Erythroblast (primary cell): Measurements from ENCODE around the gene ZNF687.

Source experiments
- GATA1 ChIP-seq: IDR thresholded peaks from 2 replicates; pipeline ENCODE4 v1.6.1; 2011; ENCODE audit warnings: low read depth, mild to moderate bottlenecking, control low read depth, low read length, moderate library complexity
- POLR2A ChIP-seq: IDR thresholded peaks from 2 replicates; pipeline ENCODE4 v1.6.1; 2011; ENCODE audit warnings: mild to moderate bottlenecking, low read length

DNA sequence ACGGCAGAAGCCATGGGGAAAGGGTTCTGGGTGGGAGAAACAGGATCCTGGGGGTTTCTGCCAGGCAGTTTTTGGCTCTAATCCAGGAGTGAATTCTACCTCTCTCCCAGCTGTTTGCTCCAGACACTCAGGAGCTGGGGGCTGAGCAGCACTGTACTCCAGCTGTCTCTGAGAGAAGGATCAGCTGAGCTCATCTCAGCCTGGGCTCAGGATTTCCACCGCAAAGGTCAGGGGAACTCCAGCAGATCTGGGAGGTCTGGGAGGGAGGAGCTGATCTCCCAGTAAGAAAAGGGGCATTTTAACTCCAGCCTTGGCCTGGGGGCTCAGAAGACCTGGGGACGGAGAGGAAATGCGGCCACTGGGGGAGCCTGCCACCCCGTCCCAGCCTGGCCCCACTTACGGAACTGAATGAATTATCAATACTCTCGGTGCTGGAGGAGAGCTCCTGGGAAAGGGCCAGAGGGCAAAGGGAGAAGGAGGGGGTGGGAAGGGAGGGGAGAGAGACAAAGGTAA, 27.8 kb downstream of the ZNF687 start:
- no peak for TF ChIP-seq POLR2A
- no peak for TF ChIP-seq GATA1
